ENCODE results near the gene IFI6.

The IFI6 gene

GRCh38 chr1:27669876-27670275 is 2.1 kb downstream of the IFI6 start:
- DNase-seq = no peak

- DNase-seq = peak; percentile 18 to 54
Measured at GRCh38 chr1:27668808-27669723, 2.9 kb downstream of the IFI6 start.

- no peak for DNase-seq
Measured at GRCh38 chr1:27668121-27668807, 3.7 kb downstream of the IFI6 start.

DNA sequence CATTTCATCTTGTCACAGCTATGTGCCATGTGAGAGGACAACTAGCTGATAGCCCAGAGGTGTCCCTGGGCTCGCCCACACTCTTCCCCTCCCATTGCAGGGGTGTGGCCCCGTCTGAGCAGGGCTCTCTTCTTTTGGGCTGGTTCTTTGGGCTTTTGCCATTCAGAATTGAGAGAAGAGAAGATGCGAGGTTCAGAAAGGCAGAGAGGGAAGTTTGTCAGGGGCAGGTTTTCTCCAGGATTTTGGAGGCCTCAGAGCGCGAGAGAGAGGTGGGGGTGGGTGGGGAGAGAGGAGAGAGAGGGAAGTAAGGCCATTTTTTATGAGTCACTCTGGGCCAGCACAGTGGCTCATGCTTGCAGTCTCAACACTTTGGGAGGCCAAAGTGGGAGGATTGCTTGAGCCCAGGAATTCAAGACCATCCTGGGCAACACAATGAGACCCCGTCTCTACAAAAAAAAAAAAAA is 5.2 kb downstream of the IFI6 start:
- DNase-seq = no peak

- no peak for DNase-seq
Measured at GRCh38 chr1:27666294-27666693, 5.7 kb downstream of the IFI6 start.

- DNase-seq = no peak
Measured at GRCh38 chr1:27665016-27665651, 6.9 kb downstream of the IFI6 start.

DNA sequence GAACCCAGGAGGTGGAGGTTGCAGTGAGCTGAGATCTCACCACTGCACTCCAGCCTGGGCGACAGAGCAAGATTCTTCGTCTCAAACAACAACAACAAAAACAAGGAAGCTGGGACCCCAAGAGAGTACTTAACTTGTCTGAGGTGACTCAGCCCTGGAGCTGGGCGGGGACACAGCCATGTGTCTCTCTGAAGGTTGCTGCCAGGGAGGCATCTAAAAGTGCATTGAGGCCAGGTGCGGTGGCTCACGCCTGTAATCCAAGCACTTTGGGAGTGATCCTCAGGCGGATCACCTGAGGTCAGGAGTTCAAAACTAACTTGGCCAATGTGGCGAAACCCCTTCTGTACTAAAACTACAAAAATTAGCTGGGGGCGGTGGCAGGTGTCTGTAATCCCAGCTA is 7.7 kb downstream of the IFI6 start:
- no peak for DNase-seq

GRCh38 chr1:27662707-27663393 is 9.1 kb downstream of the IFI6 start:
- peak; percentile 57 to 80 for DNase-seq

DNA sequence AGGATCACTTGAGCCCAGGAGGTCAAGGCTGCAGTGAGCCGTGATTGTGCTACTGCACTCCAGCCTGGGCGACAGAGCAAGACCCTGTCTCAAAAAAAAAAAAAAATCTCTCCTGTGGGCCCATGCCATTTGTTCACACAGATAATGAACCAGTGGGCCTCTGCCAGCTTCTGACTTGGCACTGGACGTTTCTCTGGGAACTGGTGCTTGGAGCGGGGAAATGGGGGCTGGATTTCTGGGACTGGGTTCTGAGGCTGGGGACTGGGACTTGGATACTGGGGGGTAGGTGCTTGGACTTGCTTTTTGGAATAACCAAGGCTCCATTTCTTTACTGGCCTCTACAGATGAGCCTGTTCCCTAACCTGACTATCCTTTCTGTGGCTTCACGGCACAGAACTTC is 9.7 kb downstream of the IFI6 start:
- DNase-seq = no peak

DNA sequence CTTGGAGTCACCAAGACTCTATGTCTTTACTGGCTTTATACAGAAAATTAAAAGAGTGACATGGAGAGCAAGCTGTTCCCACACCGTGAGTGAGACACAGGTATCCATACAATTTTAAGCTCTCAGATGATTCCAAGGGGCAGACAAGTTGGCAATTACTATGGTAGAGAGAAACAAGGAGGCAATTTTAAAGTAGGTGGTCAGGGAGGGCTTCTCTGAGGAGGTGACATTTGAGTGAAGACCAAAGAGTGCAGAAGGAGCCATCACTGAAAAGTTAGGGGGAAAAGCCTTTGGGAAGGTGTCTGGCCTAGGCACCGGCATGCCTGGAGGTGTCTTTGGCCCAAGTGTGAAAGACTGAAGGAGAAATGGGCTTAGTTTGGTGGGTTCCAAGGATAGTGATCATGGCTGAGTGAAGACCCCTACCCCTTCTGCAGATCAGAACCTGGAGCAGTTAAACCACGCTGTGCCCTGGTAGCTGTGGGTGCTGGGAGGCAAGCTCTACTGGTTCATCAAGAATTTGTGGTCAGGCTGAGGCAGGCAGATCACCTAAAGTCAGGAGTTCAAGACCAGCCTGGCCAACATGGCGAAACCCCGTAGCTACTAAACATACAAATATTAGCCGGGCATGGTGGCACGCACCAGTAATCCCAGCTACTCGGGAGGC is 10.4 kb downstream of the IFI6 start:
- DNase-seq = no peak

DNA sequence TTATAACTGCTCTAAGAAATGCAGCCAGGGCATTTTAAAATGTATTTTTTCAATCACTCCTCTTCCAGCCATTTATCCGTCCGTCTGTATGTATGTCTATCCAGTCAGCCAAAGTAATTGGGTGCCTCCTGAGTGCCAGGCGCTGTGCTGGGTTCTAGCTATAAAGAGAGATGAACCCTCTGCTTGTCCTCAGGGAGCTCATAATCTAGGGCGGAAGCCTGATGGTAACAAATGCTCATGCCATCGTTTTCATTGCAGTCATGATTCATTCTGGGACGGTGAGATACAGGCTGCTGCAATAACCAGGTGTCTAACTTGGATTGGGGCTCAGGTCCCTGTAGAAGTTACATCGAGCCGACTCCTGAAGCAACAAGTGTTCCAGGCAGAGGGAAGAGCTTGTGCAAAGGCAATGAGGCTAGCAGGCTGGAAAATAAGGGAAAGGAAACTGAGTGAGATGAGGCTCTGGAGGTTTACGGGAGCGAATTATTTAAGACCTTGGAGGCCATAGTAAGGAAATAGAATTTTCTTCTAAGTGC is 11.6 kb downstream of the IFI6 start:
- DNase-seq = no peak

DNA sequence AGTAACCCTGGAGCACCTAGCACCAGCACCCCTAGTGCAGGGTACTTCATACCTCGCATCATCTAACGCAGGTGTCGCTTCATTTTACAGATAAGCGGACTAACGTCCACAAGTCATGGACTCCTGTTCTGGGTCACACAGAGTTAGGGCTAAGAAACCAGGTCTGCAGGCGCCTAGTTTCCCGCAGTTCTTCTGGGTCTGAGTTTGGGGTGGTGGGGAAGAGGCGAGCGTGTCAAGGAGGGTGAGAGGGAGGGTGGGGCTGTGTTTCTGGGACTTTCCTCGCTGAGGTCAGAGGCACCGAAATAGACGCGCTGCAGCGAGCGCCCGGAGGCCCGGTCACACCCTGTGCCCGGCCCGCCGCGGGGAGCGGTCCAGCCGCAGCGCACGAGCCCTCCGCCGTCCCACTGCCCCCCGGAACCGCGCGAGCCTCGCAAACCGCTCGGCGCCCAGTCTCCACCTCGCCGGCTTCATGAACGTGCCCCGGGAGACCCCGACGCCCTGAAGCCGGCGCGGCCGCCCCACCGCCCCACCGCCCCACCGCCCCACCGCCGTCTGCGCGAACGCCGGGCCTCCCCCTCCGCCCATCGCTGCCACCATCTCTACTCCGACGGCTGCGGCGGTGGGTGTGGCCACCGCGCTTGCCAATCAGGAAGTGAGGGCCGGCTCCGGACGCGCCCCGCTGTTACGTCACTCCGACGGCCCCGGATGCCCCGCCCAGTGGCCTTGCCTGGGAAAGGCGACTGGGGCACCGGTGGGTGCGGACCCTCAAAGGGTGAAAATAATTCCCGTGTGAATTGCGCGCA is 12.3 kb downstream of the IFI6 start:
- DNase-seq = peak; percentile 61 to 82

DNA sequence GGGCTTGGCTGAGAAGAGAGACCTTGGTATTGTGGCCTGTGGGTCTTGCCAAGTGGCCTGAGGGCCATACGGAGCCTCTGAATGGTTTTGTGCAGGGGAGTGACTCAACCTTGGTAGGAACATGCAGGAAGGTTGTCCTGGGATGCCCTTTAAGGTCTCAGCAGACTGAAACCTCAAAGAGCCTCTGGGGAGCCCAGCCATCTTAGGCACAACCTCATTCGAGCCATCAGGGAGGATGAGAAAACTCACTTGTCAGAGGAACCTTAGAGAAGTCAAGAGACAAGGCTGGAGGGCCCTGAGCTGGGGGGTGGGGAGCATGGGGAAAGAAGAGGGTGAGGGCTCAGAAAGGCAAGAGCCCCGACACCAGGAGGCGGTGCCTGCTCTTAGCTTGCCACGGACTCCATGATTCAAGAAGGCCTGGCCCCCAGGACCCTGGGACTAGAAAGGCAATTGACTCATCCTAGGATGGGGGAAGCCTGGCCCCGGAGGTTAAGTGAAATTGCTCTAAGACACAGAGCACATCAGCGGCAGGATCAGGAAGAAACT is 13.0 kb downstream of the IFI6 start:
- no peak for DNase-seq

DNA sequence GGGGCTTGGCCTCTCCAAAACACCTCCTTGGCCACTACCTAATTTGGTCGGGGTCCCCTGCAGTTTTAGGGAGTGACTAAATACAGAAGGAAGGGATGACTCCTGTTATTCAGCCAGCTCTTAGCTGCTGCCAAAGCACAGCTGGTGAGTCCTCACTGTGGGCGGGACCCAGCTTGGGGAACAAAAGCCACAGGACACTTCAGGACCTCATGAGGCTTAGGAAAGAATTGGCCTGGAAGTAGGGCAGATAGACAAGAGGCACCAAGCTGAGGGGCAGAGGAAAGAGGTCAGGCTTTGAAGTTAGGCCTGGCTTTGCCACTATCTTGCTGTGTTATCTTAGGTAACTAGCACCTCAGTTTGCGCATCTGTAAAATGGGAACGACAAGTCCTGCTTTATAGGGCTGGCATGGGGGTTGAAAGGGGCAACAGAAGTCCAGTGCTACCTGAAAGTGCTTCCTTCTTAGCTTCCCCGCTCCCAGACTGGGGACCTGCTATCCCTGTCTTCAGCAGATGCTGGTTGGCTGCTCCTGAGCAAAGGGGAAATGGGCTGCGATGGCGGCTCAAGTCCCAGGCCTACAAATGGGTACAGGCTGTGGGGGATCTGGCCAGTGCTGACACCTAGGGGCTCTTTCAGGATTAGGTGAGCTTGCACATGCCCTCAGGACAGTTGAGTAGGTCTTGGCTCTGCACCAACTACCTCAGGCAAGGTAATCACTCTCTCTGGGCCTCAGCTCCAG is 15.7 kb downstream of the IFI6 start:
- DNase-seq = no peak

DNA sequence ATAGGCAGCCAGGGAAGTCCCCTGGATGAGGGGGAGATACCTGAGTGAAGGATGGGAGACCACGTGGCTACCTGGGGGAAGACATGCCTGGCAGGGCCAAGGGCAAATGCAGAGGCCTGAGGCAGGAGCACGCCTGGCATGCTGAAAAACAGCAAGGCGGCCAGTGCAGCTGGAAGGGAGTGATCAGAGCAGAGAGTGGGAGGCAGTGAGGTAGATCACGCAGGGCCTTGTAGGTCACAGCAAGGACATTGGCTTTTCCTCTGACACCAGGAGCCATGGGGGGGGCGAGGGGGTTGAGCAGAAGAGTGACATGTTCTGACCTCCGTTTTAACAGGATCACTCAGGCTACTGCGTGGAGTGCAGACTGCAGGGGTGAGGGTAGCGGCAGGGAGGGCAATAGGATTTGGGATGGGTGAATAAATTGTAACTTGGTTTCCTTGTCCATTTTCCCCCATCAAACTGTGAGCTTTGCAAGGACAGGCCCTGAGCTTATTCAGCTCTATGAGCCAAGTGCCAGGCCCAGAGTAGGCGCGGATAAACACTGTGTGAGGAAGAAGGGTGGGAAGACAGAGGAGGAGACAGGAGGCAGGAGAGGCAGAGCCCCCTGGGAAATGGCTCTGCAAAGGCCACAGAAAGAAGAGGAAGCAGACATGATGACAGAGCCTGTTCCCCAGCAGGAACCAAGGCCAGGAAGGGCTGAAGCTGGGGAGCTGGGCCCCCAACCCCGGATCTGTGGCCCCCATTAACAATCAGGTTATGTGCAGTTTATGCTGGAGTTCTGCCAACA is 16.6 kb downstream of the IFI6 start:
- DNase-seq = no peak

DNA sequence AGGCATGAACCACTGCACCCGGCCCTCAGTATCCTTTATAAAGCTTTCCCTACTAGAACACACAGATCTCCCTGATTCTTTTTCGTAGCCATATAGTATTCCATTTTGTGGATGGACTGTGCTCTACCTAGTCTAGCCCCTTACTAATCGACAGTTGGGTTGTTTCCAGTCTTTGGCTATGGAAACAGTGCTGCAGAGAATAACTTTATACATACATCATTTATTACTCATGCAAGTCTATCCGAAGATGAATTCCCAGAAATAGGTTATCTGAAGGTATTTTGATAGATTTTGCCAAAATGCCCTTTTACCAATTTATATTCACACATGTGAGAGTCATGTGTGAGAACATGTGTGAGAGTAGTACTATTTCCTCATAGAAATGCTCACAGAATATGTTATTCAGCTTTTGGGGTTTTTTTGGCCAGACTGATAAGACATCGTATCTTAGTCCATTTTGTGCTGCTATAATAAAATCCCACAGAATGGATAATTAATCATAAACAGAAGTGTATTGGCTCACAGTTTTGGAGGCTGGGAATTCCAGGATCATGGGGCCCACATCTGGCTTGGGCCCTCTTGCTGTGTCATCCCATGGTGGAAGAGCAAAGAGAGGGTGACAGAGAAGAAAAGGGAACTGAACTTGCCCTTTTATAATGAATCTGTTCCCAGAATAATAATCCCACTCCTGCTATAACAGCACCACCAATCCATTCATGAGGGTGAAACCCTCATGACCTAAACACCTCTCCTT is 19.7 kb downstream of the IFI6 start:
- DNase-seq = no peak

DNA sequence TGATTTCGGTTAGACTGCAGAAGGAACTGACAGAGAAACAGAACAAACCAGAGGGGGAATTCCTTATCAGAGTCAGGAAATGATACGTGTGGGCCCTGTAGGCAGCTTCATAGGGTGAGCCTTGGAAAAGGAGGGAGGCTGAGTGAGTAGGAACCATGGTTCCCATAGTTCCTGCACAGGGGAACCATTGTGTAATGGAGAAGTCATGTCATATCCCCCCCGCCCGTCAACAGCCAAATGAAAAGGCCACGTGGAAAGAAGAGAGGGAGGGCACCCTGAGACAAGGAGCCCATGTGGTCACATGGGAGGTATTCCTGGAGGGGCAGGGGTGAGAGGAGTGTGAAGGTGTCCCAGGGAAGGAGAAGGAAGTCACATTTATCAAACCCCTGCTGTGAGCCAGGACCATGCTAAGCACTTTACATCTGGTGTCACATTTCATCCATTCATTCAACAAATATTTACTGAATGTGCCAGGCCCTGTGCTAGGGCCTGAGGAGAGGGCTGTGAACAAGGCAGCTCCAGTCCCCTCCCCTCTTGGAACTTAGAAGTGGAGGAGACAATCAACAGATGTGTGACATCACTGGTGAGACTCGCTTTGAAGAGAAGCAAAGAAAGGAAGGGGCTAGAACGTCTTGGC is 21.3 kb downstream of the IFI6 start:
- no peak for DNase-seq

DNA sequence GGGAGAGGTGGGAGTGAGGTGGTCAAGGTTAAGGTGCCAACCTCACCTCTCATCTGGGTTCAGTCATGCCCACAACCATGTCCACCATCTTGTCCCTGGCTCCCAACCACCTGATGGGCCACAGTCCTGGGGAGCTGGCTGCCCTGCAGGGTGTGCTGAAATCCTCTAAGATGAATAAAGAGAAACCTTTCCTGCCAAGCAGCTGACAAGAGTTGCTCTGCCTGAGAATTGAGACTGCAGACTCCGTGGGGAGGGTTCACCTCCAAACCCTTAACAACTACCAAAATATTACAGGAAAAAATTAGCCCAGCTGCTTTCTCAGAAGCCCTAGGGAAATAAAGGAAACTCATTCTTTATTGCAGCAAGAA is 21.8 kb downstream of the IFI6 start:
- no peak for DNase-seq
